ACC112 (cell line): ENCODE measurements around the gene PTPRN2.

ENCODE experiments used
- H2AFZ ChIP-seq: fragments of 200-600 bp; sonication (generic); one replicate; pipeline ENCODE4 v1.6.0; 2017; ENCODE audit warnings: antibody characterized with exemption, low read length; ENCODE audit not compliant: unreplicated experiment
- H3K27ac ChIP-seq: fragments of 200-600 bp; sonication (generic); 2 replicates; pipeline ENCODE4 v1.5.1; 2014; ENCODE audit warnings: low read depth, mild to moderate bottlenecking, antibody characterized with exemption, low read length, moderate library complexity
- H3K27me3 ChIP-seq: fragments of 200-600 bp; sonication (generic); 2 replicates; pipeline ENCODE4 v1.6.1; 2014; ENCODE audit warnings: mild to moderate bottlenecking, antibody characterized with exemption, low read length, moderate library complexity, mixed read lengths; ENCODE audit not compliant: insufficient read depth
- H3K36me3 ChIP-seq: fragments of 200-600 bp; sonication (generic); 2 replicates; pipeline ENCODE4 v1.6.1; 2016; ENCODE audit warnings: mild to moderate bottlenecking, antibody characterized with exemption, low read length, moderate library complexity, mixed read lengths; ENCODE audit not compliant: insufficient read depth
- H3K4me1 ChIP-seq: fragments of 200-600 bp; sonication (generic); one replicate; pipeline ENCODE4 v1.6.1; 2016; ENCODE audit warnings: low read length, mixed read lengths; ENCODE audit not compliant: insufficient read depth, unreplicated experiment, control insufficient read depth
- H3K4me3 ChIP-seq: fragments of 200-600 bp; sonication (generic); 2 replicates; pipeline ENCODE4 v1.5.1; 2014; ENCODE audit warnings: mild to moderate bottlenecking, low read depth, low read length
- H3K79me2 ChIP-seq: fragments of 200-600 bp; sonication (generic); one replicate; pipeline ENCODE4 v1.6.0; 2016; ENCODE audit warnings: low read length; ENCODE audit not compliant: control insufficient read depth, unreplicated experiment, insufficient read depth

The PTPRN2 gene

DNA sequence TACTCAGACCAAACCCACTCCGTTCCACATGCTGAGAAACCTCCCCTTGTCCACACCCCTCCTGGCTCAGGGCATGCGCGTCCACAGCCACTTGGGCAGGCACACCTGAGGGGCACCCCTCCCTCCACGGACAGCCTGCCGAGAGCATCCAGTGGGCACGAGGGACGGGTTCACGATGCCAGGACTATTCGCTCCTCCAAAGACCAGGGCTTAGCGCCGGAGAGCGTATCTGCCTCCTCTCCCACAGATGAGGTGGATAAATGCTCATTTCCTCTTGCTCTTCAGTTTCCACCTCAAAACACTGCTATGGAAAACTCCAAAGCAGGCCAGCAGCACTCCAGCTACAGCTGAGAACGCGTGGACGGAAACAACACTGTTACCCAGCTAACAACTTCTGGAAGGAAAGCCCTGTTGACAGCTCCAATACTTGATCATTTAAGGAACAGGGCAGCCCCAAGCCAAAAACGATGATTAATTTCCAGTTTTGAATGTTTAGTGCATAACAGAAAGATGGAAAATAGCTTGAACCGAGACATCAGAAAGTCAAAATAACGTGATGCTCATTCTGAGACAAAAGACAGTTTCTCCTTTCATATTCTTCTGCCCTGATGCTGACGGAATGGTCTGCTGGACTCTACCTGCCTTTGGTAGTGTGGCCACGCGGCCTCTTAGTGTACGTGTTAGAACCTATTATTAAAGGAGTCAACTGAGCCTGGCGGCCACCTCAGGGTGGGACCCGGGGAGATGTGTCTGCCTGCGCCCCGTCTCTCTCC is 1046.1 kb downstream of the PTPRN2 start:
- no peaks in the 10 kb centered on the region for H3K4me1 ChIP-seq
- no peak overlapping the region for H3K27ac ChIP-seq
- no peak overlapping the region for H3K4me3 ChIP-seq
- no peaks in the 10 kb centered on the region for H3K36me3 ChIP-seq
- H3K27me3 ChIP-seq = no peaks in the 10 kb centered on the region
- H3K79me2 ChIP-seq = no peaks in the 10 kb centered on the region
- H2AFZ ChIP-seq = no peak overlapping the region

DNA sequence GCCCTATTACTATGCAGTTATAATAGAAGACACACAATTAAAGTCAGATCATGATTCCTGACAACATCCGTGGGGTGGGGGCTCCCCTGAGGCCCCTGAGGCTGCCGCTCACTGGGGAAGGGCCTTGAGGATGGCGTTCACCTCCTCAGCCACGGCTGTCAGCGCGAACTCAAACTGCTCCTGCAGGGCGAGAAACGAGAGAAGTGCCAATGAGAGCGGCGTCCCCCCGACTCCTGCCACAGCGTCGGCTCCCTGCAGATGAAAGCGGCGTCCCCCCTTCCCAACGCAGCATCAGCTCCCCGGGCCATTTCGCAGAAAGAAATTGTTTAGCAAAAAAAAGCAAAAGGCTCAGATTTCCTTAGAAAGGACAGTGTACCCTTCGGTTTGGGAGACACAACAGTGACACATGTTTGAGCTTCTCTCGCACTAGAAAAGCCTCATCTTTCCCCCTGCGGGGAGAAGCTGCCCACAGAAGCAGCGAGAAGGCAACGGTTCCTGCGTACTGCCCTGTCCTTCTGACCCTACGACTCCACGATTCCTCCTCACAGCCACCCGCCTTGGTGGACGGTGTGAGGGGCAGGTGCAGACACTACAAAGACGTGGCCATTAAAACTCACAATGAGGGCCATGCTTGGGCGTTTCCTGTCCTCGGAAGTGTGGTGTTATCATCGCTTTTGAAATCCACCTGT is 1046.9 kb downstream of the PTPRN2 start:
- Histone ChIP-seq H3K27me3 (no peaks in the 10 kb centered on the region), H2AFZ (no peak overlapping the region), H3K4me3 (no peak overlapping the region), H3K4me1 (no peaks in the 10 kb centered on the region), H3K79me2 (no peaks in the 10 kb centered on the region), H3K36me3 (no peaks in the 10 kb centered on the region), H3K27ac (no peak overlapping the region)

DNA sequence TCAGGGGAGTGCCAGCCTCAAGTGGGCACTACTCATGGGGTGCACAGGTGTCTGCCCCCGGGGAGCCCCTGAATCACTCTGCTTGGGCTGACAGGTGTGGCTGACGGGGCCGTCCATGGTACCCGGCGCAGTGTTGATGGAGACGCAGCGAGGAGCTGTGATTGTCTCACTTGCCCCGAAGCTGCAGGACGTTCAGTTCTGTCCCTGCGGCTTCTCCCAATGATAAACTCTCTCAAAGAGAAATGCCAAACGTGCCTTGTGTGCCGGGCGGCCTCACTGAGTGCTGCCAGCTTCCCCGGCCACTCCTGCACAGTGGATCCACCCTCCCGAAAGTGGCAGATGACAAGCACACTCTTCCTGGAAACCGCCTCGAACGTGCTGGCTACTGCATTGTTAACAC is 1047.6 kb downstream of the PTPRN2 start:
- H2AFZ ChIP-seq = no peak overlapping the region
- H3K4me1 ChIP-seq = no peaks in the 10 kb centered on the region
- H3K36me3 ChIP-seq = no peaks in the 10 kb centered on the region
- H3K27me3 ChIP-seq = no peaks in the 10 kb centered on the region
- no peaks in the 10 kb centered on the region for H3K79me2 ChIP-seq
- no peak overlapping the region for H3K27ac ChIP-seq
- H3K4me3 ChIP-seq = no peak overlapping the region

DNA sequence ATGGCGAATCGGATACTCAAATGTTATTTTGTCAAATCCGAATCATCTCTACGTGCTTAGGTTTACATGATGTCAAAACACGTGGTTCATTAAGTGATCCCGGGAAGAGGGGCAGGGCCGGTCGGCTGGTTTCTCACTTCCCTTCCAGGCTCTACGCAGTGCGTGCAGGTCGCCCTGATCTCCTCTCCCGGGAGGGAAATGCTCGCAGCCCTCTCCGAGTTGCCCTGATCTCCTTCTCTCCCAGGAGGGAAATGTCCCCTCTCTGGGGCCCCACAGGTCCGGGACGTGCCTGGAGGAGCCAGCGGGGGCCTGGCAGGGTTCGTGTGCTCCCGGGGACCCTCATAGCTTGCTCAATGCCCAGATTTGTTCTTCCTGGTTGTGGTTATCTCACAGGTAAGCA is 1048.1 kb downstream of the PTPRN2 start:
- no peaks in the 10 kb centered on the region for H3K27me3 ChIP-seq

DNA sequence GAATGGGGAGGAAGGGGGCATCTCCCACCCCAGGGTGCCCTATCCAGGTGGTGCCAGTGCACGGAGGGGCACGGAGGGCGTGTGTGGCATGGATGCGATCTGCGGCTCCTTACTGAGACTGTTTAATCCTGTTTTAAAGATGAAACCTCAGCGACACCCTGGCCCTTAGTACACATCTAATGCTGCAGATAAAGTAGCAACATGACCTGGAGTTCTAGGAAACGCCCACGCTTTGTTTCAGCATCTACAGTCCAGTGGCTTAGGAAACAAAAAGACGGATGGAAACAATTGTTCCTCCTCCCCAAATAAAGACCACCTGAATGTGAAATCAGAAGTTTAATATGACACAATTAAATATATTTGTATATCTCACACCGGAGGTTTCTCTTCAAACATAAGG is 1048.9 kb downstream of the PTPRN2 start:
- Histone ChIP-seq H2AFZ (no peak overlapping the region), H3K27ac (no peak overlapping the region), H3K27me3 (no peaks in the 10 kb centered on the region), H3K79me2 (no peaks in the 10 kb centered on the region), H3K4me1 (no peaks in the 10 kb centered on the region), H3K4me3 (no peak overlapping the region), H3K36me3 (no peaks in the 10 kb centered on the region)

More for the DNA sequence above, 1048.1 kb downstream of the PTPRN2 start:
- H3K4me1 ChIP-seq = no peaks in the 10 kb centered on the region
- H3K27ac ChIP-seq = no peak overlapping the region
- H3K4me3 ChIP-seq = no peak overlapping the region
- no peaks in the 10 kb centered on the region for H3K79me2 ChIP-seq
- no peak overlapping the region for H2AFZ ChIP-seq
- no peaks in the 10 kb centered on the region for H3K36me3 ChIP-seq

DNA sequence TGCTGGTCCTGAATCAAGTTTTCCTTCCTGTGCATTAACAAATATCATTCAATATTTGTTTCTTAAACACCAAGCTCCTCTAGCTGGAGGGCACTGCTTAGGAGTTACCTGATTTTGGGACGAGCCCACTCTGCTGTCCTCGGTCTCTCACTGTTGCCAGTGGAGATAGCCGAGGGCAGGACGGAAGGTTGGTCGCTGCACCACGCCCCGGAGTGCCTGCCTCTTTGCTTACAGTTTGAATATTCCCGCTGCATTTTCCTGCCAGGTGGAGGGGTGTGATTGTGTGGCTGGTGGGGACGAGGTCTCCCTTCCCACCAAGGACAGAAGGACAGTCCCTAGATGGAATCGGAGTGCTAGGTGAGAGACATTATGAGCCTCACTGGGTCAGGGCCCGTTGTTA is 1049.3 kb downstream of the PTPRN2 start:
- Histone ChIP-seq H3K4me3 (no peak overlapping the region), H3K79me2 (no peaks in the 10 kb centered on the region), H3K27me3 (no peaks in the 10 kb centered on the region), H2AFZ (no peak overlapping the region), H3K27ac (no peak overlapping the region), H3K36me3 (no peaks in the 10 kb centered on the region), H3K4me1 (no peaks in the 10 kb centered on the region)

DNA sequence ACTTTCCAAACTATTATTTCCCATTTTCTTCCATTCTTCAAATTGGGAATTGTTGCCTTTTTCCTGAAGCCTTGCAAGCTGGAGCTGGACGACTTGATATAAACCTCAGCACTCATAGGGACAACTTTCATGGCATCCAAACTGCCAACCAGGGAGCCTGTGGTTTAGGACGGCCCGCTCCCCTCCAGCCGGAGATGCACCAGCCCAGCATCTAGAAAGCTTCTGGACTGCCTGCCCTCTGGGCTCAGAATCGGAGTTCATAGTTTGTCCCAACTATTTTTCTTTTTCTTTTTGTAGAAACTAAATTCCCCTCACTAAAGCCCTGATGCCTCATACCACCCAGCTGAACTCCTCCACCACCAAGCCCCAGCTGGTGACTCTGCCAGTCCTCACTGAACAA is 1050.6 kb downstream of the PTPRN2 start:
- no peaks in the 10 kb centered on the region for H3K27me3 ChIP-seq
- no peak overlapping the region for H2AFZ ChIP-seq
- H3K79me2 ChIP-seq = no peaks in the 10 kb centered on the region
- no peaks in the 10 kb centered on the region for H3K4me1 ChIP-seq
- H3K4me3 ChIP-seq = no peak overlapping the region
- H3K27ac ChIP-seq = no peak overlapping the region
- no peaks in the 10 kb centered on the region for H3K36me3 ChIP-seq

DNA sequence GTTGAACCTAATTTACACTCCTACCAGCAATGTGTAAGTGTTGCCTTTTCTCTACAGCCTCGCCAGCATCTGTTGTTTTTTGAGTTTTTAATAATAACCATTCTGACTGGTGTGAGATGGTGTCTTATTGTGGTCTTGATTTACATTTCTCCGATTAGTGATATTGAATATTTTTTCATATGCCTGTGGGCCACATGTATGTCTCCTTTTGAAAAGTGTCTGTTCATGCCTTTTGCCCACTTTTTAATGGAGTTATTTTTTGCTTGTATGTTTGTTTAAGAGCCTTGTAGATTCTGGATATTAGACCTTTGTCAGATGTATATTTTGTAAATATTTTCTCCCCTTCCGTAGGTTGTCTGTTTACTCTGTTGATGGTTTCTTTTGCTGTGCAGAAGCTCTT is 1055.6 kb downstream of the PTPRN2 start:
- no peaks in the 10 kb centered on the region for H3K27me3 ChIP-seq
- H3K27ac ChIP-seq = no peak overlapping the region
- H3K4me1 ChIP-seq = no peaks in the 10 kb centered on the region
- no peak overlapping the region for H2AFZ ChIP-seq
- no peaks in the 10 kb centered on the region for H3K36me3 ChIP-seq
- no peaks in the 10 kb centered on the region for H3K79me2 ChIP-seq
- H3K4me3 ChIP-seq = no peak overlapping the region

DNA sequence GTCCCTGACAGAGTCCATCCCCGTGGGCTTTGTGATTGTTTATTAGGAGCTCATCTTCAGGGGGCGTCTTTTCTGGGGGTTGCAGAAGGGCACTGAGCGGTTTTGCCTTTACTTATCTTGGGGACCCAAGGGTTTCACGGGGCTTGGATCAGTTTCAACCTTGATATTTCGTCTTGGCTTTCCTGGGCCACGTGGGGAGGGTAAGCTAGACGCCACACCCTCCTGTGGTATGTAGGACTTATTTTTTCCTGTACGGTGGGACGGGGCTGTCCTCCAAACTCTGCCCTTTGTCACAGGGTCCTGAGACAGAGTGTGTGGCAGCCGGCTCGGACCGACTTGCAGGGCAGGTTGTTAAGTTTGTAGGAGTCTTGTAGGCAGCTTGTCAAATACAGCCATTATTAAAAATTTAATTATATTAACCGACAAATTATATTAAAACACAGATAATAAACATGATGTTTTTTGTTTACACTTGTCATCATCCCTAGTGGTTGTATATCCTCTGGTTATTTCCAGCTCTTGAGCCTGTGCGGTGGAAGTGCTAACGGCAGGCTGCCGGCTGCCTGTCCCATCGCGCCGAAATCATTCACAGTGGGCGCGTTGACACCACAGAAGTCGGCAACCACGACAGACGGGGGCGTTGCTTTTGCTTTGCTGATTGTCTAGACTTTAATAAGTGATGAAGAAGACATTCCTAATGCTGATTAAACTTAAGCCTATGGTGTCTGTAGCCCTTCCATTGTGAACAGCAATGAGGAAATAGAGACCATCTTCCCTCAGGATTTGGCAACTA is 1057.7 kb downstream of the PTPRN2 start:
- Histone ChIP-seq H3K4me1 (no peaks in the 10 kb centered on the region), H3K36me3 (no peaks in the 10 kb centered on the region), H2AFZ (no peak overlapping the region), H3K27ac (no peak overlapping the region), H3K27me3 (no peaks in the 10 kb centered on the region), H3K4me3 (no peak overlapping the region), H3K79me2 (no peaks in the 10 kb centered on the region)

DNA sequence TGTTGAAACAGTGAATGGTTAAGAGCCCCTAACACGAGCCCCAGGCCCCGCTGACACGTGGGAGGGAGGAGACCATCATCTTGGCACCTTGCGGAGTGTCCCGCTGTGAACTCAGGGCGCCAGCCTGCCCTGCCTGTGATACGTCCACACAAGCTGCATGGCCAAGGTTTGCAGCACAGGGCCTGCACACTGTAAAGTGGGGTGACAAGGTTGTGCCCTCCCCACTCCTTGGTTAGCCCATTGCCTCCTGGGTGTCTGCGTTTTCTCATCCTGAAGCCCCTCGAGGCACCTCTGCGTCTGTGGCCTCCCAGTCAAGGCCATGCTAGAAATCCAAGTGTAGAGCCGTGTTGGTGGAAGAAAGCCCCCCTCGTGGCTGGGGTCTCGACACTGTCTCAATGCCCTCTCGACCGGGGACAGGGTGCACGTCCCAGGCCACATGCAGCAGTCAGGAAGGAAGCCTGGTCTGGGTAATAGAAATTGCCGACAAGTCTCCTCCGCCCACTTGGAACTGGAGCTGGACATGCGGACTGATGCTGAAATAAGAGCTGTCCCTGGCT is 1058.8 kb downstream of the PTPRN2 start:
- Histone ChIP-seq H3K27ac (no peak overlapping the region), H3K4me1 (no peaks in the 10 kb centered on the region), H2AFZ (no peak overlapping the region), H3K36me3 (no peaks in the 10 kb centered on the region), H3K27me3 (no peaks in the 10 kb centered on the region), H3K79me2 (no peaks in the 10 kb centered on the region), H3K4me3 (no peak overlapping the region)
